ENCODE data around the gene B3GALT4. TPM values are rescaled to one million over a fixed set of nuclear protein-coding genes. Genes with fewer than 3 reads are reported as not detected.

The B3GALT4 gene
- total and polyA plus RNA-seq, 2 of the 13 experiments (the other 11 are each of a cell fraction or from before 2014, with no cell fraction given) = 0.04 to 0.27 TPM

- TF ChIP-seq RNF2 (conservative IDR thresholded peaks at IDR 0.05; ENCODE audit: low read depth) = 0 out of 2 replicates have a peak, but pooled peaks have one; percentile 18
- no peak for TF ChIP-seq KLF15 (CRISPR knock-in tag; IDR thresholded peaks at IDR 0.05; ENCODE audit: borderline replicate concordance)
- TF ChIP-seq AGO2 (optimal IDR thresholded peaks at IDR 0.05; ENCODE audit: low read depth, low read length) = peak; percentile 22
- no peak for TF ChIP-seq ZNF496 (CRISPR knock-in tag; IDR thresholded peaks at IDR 0.05; ENCODE audit: insufficient replicate concordance)
- TF ChIP-seq, protein P1, sequence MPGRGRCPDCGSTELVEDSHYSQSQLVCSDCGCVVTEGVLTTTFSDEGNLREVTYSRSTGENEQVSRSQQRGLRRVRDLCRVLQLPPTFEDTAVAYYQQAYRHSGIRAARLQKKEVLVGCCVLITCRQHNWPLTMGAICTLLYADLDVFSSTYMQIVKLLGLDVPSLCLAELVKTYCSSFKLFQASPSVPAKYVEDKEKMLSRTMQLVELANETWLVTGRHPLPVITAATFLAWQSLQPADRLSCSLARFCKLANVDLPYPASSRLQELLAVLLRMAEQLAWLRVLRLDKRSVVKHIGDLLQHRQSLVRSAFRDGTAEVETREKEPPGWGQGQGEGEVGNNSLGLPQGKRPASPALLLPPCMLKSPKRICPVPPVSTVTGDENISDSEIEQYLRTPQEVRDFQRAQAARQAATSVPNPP (CRISPR knock-in tag; IDR thresholded peaks at IDR 0.05) = no peak
- TF ChIP-seq BRD4 (CRISPR knock-in tag; IDR thresholded peaks at IDR 0.05) = 0 out of 2 replicates have a peak, but pooled peaks have one; percentile 33
- TF ChIP-seq ZBTB37 (CRISPR knock-in tag; IDR thresholded peaks at IDR 0.05) = no peak
- TF ChIP-seq HNRNPUL1 (IDR thresholded peaks at IDR 0.05; ENCODE audit: low read depth, low read length) = no peak
- TF ChIP-seq ZNF556 (CRISPR knock-in tag; IDR thresholded peaks at IDR 0.05; ENCODE audit: borderline replicate concordance) = 0 out of 2 replicates have a peak, but pooled peaks have one; percentile 44
- TF ChIP-seq, protein P2, sequence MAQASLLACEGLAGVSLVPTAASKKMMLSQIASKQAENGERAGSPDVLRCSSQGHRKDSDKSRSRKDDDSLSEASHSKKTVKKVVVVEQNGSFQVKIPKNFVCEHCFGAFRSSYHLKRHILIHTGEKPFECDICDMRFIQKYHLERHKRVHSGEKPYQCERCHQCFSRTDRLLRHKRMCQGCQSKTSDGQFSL (CRISPR knock-in tag; IDR thresholded peaks at IDR 0.05) = no peak
- TF ChIP-seq, protein P3, sequence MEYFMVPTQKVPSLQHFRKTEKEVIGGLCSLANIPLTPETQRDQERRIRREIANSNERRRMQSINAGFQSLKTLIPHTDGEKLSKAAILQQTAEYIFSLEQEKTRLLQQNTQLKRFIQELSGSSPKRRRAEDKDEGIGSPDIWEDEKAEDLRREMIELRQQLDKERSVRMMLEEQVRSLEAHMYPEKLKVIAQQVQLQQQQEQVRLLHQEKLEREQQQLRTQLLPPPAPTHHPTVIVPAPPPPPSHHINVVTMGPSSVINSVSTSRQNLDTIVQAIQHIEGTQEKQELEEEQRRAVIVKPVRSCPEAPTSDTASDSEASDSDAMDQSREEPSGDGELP (IDR thresholded peaks at IDR 0.05; ENCODE audit: borderline replicate concordance, low read depth) = peak; percentile 85
- TF ChIP-seq ZFYVE20 (CRISPR knock-in tag; IDR thresholded peaks at IDR 0.05; ENCODE audit: borderline replicate concordance, low read depth) = no peak
- no peak for TF ChIP-seq KAT2B (IDR thresholded peaks at IDR 0.05; ENCODE audit: borderline replicate concordance, low read depth, low read length)
- peak; percentile 96 for TF ChIP-seq GATAD1 (CRISPR knock-in tag; IDR thresholded peaks at IDR 0.05)
- no peak for TF ChIP-seq SSRP1 (CRISPR knock-in tag; IDR thresholded peaks at IDR 0.05)
- TF ChIP-seq NR2F2 (IDR thresholded peaks at IDR 0.05; ENCODE audit: borderline replicate concordance, low read depth) = peak; percentile 58; the same call in 1 of the 2 replicates
- TF ChIP-seq E2F5 (CRISPR knock-in tag; conservative IDR thresholded peaks at IDR 0.05) = 0 out of 2 replicates have a peak, but pooled peaks have one; percentile 17
- TF ChIP-seq IKZF4 (CRISPR knock-in tag; IDR thresholded peaks at IDR 0.05; ENCODE audit: borderline replicate concordance, low read depth, not compliant biosample characterization) = no peak
Measured at GRCh38 chr6:33288921-33289783, 12.2 kb downstream of the B3GALT4 start, which contains the start of the genes PFDN6 and WDR46 (continued).
